ENCODE results near the gene TSPAN18.
A peak's percentile ranks its signal among the peaks of the same experiment; 100 is the strongest.

The TSPAN18 gene

GRCh38 chr11:44934735-44935250 lies 208.0 kb downstream of the TSPAN18 start:
- TF ChIP-seq CTCF (IDR thresholded peaks at IDR 0.05): no peak

GRCh38 chr11:44936525-44936924 lies 209.8 kb downstream of the TSPAN18 start:
- TF ChIP-seq CTCF (IDR thresholded peaks at IDR 0.05): peak; percentile 94

- TF ChIP-seq CTCF (IDR thresholded peaks at IDR 0.05): no peak
Measured at GRCh38 chr11:44936951-44937543, 210.3 kb downstream of the TSPAN18 start.

- no peak for TF ChIP-seq CTCF (IDR thresholded peaks at IDR 0.05)
Measured at GRCh38 chr11:44938066-44938691, 211.4 kb downstream of the TSPAN18 start.

- TF ChIP-seq CTCF (IDR thresholded peaks at IDR 0.05): no peak
Measured at GRCh38 chr11:44939673-44940395, 213.1 kb downstream of the TSPAN18 start.

- TF ChIP-seq CTCF (IDR thresholded peaks at IDR 0.05): no peak
Measured at GRCh38 chr11:44940404-44940803, 213.6 kb downstream of the TSPAN18 start.

GRCh38 chr11:44940835-44941234 lies 214.1 kb downstream of the TSPAN18 start:
- TF ChIP-seq CTCF (IDR thresholded peaks at IDR 0.05): no peak
